Measurements from ENCODE around the gene WDR86.
A peak's percentile ranks its signal among the peaks of the same experiment; 100 is the strongest.

GRCh38 chr7:151351027-151351426 lies 58.8 kb downstream of the WDR86 start:
- TF ChIP-seq CTCF (IDR thresholded peaks at IDR 0.05; ENCODE audit: low read depth, low read length, poor library complexity, severe bottlenecking), result peak; percentile 96
- no peak for TF ChIP-seq EZH2phosphoT487 (IDR thresholded peaks at IDR 0.05; ENCODE audit: borderline replicate concordance, low read length)

All from DOHH2 (cell line).